Measurements from ENCODE around the gene B4GALT4.
"Not testable (repeated sequence)": the region's sequence is repeated elsewhere in the genome, so short reads cannot be mapped to it uniquely, and the experiment has no call there.

The B4GALT4 gene

GRCh38 chr3:119240591-119241434 lies at the start of gene B4GALT4:
Gene B4GALT4, minus strand, starts transcription at chr3:119240878. Its CDS starts 10,779 bp downstream, at chr3:119230099.
- peak within 1 kb of the TSS; percentile 88 for H3K4me2 ChIP-seq
- peaks cover 8% of the 10 kb centered on the region; the same call in 1 of the 2 replicates for H4K20me1 ChIP-seq
- H3K9ac ChIP-seq, result peak within 1 kb of the TSS; percentile 89
- TF ChIP-seq Cebpa-rat (IDR thresholded peaks at IDR 0.05), result no peak
- H3K4me3 ChIP-seq, result peak within 1 kb of the TSS; percentile 85
- H3K27ac ChIP-seq, result peak within 1 kb of the TSS; percentile 86
- peaks cover 42% of the 10 kb centered on the region for H3K4me1 ChIP-seq
- peaks cover 10% of the 10 kb centered on the region; the same call in 1 of the 2 replicates for H3K9me3 ChIP-seq
- H3K36me3 ChIP-seq, result peaks cover 12% of the 10 kb centered on the region; the same call in 1 of the 2 replicates
- H3K27me3 ChIP-seq, result no peaks in the 10 kb centered on the region

GRCh38 chr3:119289404-119289770 lies 48.7 kb upstream of the B4GALT4 start:
- H3K36me3 ChIP-seq, result no peaks in the 10 kb centered on the region
- H3K4me3 ChIP-seq, result no peak overlapping the region
- no peak overlapping the region for H3K27ac ChIP-seq
- H3K27me3 ChIP-seq, result peaks cover 3% of the 10 kb centered on the region; the same call in 1 of the 2 replicates
- peaks cover 16% of the 10 kb centered on the region for H3K4me1 ChIP-seq
- H4K20me1 ChIP-seq, result no peaks in the 10 kb centered on the region
- no peak overlapping the region for H3K9ac ChIP-seq
- peaks cover 34% of the 10 kb centered on the region for H3K9me3 ChIP-seq
- H3K4me2 ChIP-seq, result no peak overlapping the region
- TF ChIP-seq Cebpa-rat (IDR thresholded peaks at IDR 0.05), result no peak

- Histone ChIP-seq H3K4me2 (no peak overlapping the region), H3K9ac (no peak overlapping the region), H3K27me3 (no peaks in the 10 kb centered on the region), H3K27ac (no peak overlapping the region), H3K4me1 (peaks cover 16% of the 10 kb centered on the region), H3K9me3 (peaks cover 34% of the 10 kb centered on the region), H4K20me1 (no peaks in the 10 kb centered on the region), H3K4me3 (no peak overlapping the region), H3K36me3 (no peaks in the 10 kb centered on the region)
- no peak for TF ChIP-seq Cebpa-rat (IDR thresholded peaks at IDR 0.05)
These were observed 48.2 kb upstream of the B4GALT4 start for GRCh38 chr3:119288669-119289403.

- H3K27ac ChIP-seq, result no peak overlapping the region
- H3K9me3 ChIP-seq, result peaks cover 27% of the 10 kb centered on the region
- no peak for TF ChIP-seq Cebpa-rat (IDR thresholded peaks at IDR 0.05)
- no peak overlapping the region for H3K4me2 ChIP-seq
- H4K20me1 ChIP-seq, result no peaks in the 10 kb centered on the region
- 0 out of 2 replicates have a peak, but pooled peaks cover 5% of the 10 kb centered on the region for H3K4me1 ChIP-seq
- no peak overlapping the region for H3K4me3 ChIP-seq
- H3K36me3 ChIP-seq, result no peaks in the 10 kb centered on the region
- no peak overlapping the region for H3K9ac ChIP-seq
- H3K27me3 ChIP-seq, result no peaks in the 10 kb centered on the region
These were observed 39.0 kb upstream of the B4GALT4 start for GRCh38 chr3:119279584-119280243.

GRCh38 chr3:119279101-119279554 lies 38.5 kb upstream of the B4GALT4 start:
- no peak overlapping the region for H3K4me2 ChIP-seq
- no peak overlapping the region for H3K4me3 ChIP-seq
- H3K4me1 ChIP-seq, result 0 out of 2 replicates have a peak, but pooled peaks cover 5% of the 10 kb centered on the region
- H4K20me1 ChIP-seq, result no peaks in the 10 kb centered on the region
- no peak overlapping the region for H3K27ac ChIP-seq
- H3K27me3 ChIP-seq, result no peaks in the 10 kb centered on the region
- no peaks in the 10 kb centered on the region for H3K36me3 ChIP-seq
- no peak overlapping the region for H3K9ac ChIP-seq
- no peak for TF ChIP-seq Cebpa-rat (IDR thresholded peaks at IDR 0.05)
- peaks cover 27% of the 10 kb centered on the region for H3K9me3 ChIP-seq

- H3K27me3 ChIP-seq, result no peaks in the 10 kb centered on the region
These were observed 36.0 kb upstream of the B4GALT4 start for GRCh38 chr3:119276680-119277079.

GRCh38 chr3:119270212-119270611 lies 29.5 kb upstream of the B4GALT4 start:
- not testable (repeated sequence) for H3K4me1 ChIP-seq, H3K9me3 ChIP-seq, H3K27me3 ChIP-seq, H4K20me1 ChIP-seq, H3K36me3 ChIP-seq, H3K4me3 ChIP-seq, H3K9ac ChIP-seq, H3K27ac ChIP-seq, H3K4me2 ChIP-seq

More at GRCh38 chr3:119276680-119277079, 36.0 kb upstream of the B4GALT4 start:
- Histone ChIP-seq H3K36me3 (no peaks in the 10 kb centered on the region), H3K4me3 (no peak overlapping the region), H3K9ac (no peak overlapping the region), H4K20me1 (no peaks in the 10 kb centered on the region), H3K4me1 (0 out of 2 replicates have a peak, but pooled peaks cover 5% of the 10 kb centered on the region), H3K4me2 (no peak overlapping the region), H3K27ac (no peak overlapping the region), H3K9me3 (peaks cover 6% of the 10 kb centered on the region; the same call in 1 of the 2 replicates)
- TF ChIP-seq Cebpa-rat (IDR thresholded peaks at IDR 0.05), result no peak

GRCh38 chr3:119261055-119261454 lies 20.4 kb upstream of the B4GALT4 start:
- no peak overlapping the region for H3K27ac ChIP-seq
- H3K4me1 ChIP-seq, result peaks cover 14% of the 10 kb centered on the region; the same call in 1 of the 2 replicates

GRCh38 chr3:119259821-119260220 lies 19.1 kb upstream of the B4GALT4 start:
- TF ChIP-seq Cebpa-rat (IDR thresholded peaks at IDR 0.05), result no peak
- no peak overlapping the region for H3K27ac ChIP-seq
- H3K9ac ChIP-seq, result no peak overlapping the region
- H3K27me3 ChIP-seq, result no peaks in the 10 kb centered on the region
- no peak overlapping the region for H3K4me3 ChIP-seq
- no peak overlapping the region for H3K4me2 ChIP-seq
- no peaks in the 10 kb centered on the region for H4K20me1 ChIP-seq
- H3K36me3 ChIP-seq, result no peaks in the 10 kb centered on the region
- H3K4me1 ChIP-seq, result peaks cover 14% of the 10 kb centered on the region; the same call in 1 of the 2 replicates
- peaks cover 9% of the 10 kb centered on the region; the same call in 1 of the 2 replicates for H3K9me3 ChIP-seq

More at GRCh38 chr3:119261055-119261454, 20.4 kb upstream of the B4GALT4 start:
- Histone ChIP-seq H3K4me2 (no peak overlapping the region), H3K27me3 (no peaks in the 10 kb centered on the region), H3K9me3 (peaks cover 9% of the 10 kb centered on the region; the same call in 1 of the 2 replicates), H3K4me3 (no peak overlapping the region), H4K20me1 (no peaks in the 10 kb centered on the region), H3K36me3 (no peaks in the 10 kb centered on the region), H3K9ac (no peak overlapping the region)
- TF ChIP-seq Cebpa-rat (IDR thresholded peaks at IDR 0.05), result no peak
